MM.1S (cell line): ENCODE measurements around the gene ATF3.

Experiments
- CTCF ChIP-seq: fragments of 300-600 bp; sonication (generic); IDR thresholded peaks from 2 replicates; pipeline ENCODE4 v1.5.1; 2016; ENCODE audit warnings: antibody characterized with exemption, low read length, mixed read lengths
- EZH2phosphoT487 ChIP-seq: fragments of 300-600 bp; sonication (generic); IDR thresholded peaks from 2 replicates; pipeline ENCODE4 v1.6.1; 2018; ENCODE audit warnings: antibody characterized with exemption, low read length

GRCh38 chr1:212623603-212624002, 15.0 kb downstream of the ATF3 start:
- TF ChIP-seq EZH2phosphoT487 (no peak), CTCF (no peak)
